Measurements from ENCODE around the gene HNMT.

The HNMT gene

GRCh38 chr2:137928547-137929518 is 35.4 kb upstream of the HNMT start:
- no peak for DNase-seq (ENCODE audit: extremely low spot score)

DNA sequence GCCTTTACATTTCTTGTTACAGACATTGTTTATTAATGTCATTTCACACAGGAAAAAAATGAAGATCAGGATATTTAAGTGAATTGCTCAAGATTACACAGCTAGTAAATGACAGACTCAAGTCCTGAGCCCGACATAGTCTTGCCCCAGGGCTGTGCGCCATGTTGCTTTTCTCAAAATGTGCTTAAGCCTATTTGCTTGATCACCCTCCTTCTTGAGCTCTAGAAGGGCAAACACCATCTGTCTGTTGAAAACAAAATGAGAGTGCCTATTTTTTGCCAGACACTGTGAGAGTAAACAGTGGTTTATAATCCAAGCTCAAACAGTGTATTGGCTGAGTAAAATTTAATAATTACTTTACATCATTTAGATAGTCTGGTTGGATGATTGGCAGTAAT is 34.8 kb upstream of the HNMT start:
- ChIA-PET CTCF (interaction anchor here (1.2 kb wide), 1 partner anchor 9 kb away, joined by 4 read pairs; no protein-coding TSS in a partner anchor), POLR2A (no interaction called here)
- DNase-seq (ENCODE audit: extremely low spot score) = no peak
- TF ChIP-seq, protein P1, sequence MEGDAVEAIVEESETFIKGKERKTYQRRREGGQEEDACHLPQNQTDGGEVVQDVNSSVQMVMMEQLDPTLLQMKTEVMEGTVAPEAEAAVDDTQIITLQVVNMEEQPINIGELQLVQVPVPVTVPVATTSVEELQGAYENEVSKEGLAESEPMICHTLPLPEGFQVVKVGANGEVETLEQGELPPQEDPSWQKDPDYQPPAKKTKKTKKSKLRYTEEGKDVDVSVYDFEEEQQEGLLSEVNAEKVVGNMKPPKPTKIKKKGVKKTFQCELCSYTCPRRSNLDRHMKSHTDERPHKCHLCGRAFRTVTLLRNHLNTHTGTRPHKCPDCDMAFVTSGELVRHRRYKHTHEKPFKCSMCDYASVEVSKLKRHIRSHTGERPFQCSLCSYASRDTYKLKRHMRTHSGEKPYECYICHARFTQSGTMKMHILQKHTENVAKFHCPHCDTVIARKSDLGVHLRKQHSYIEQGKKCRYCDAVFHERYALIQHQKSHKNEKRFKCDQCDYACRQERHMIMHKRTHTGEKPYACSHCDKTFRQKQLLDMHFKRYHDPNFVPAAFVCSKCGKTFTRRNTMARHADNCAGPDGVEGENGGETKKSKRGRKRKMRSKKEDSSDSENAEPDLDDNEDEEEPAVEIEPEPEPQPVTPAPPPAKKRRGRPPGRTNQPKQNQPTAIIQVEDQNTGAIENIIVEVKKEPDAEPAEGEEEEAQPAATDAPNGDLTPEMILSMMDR (IDR thresholded peaks at IDR 0.05; ENCODE audit: control extremely low read depth, extremely low read depth, low read depth, missing control alignments) = no peak

More at GRCh38 chr2:137928547-137929518, 35.4 kb upstream of the HNMT start:
- TF ChIP-seq, protein P1 (IDR thresholded peaks at IDR 0.05; ENCODE audit: control extremely low read depth, extremely low read depth, low read depth, missing control alignments) = no peak
- POLR2A ChIA-PET = no interaction called here
- CTCF ChIA-PET = interaction anchor here (0.9 to 1.2 kb wide), 2 partner anchors 8 to 10 kb away, joined by 3 to 4 read pairs; no protein-coding TSS in a partner anchor

GRCh38 chr2:137930146-137930545 is 34.1 kb upstream of the HNMT start:
- POLR2A ChIA-PET = no interaction called here
- CTCF ChIA-PET = interaction anchor here (1.2 kb wide), 1 partner anchor 8 kb away, joined by 4 read pairs; no protein-coding TSS in a partner anchor
- TF ChIP-seq, protein P1 (IDR thresholded peaks at IDR 0.05; ENCODE audit: control extremely low read depth, extremely low read depth, low read depth, missing control alignments) = no peak
- no peak for DNase-seq (ENCODE audit: extremely low spot score)

DNA sequence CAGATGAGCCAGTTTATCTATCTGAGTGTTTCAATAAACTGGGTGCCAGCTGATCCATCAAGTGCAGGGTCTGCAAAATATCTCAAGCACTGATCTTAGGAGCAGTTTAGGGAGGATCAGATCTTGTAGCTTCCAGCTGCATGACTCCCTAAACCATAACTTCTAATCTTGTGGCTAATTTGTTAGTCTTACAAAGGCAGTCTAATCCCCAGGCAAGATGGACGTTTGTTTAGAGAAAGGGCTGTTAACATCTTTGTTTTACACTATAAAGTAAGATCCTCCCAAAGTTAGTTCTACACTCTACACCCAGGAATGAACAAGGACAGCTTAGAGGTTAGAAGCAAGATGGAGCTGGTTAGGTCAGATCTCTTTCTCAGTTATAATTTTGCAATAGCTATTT is 28.7 kb upstream of the HNMT start:
- TF ChIP-seq, protein P1 (IDR thresholded peaks at IDR 0.05; ENCODE audit: control extremely low read depth, extremely low read depth, low read depth, missing control alignments) = no peak
- POLR2A ChIA-PET = no interaction called here
- CTCF ChIA-PET = interaction anchor here (1.3 to 1.6 kb wide), 3 partner anchors 10 to 154 kb away, joined by 4 read pairs; no protein-coding TSS in a partner anchor
- DNase-seq (ENCODE audit: extremely low spot score) = no peak

DNA sequence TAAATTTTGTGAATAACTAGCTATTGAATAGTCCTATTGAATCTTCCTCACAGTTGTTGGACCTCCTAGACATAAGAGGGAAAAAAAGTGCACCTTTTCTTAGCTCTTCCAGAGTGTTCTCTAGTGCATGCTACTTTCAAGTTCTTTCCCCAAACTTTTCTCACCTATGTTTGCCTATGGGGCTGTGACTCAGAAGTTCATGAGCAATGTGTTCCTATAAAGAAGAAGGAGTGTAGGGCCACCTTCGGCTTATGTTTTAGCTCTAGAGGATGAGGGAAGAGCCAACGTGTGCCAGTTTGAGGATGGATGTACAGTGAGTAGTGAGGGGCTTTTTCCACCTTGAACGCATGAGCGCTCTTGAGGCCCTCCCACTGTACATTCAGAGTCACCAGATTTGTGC is 27.0 kb upstream of the HNMT start:
- ChIA-PET POLR2A (no interaction called here), CTCF (interaction anchor here (1.0 to 1.3 kb wide), 2 partner anchors 9 to 11 kb away, joined by 3 read pairs; no protein-coding TSS in a partner anchor)
- no peak for DNase-seq (ENCODE audit: extremely low spot score)

GRCh38 chr2:137937778-137938177 is 26.5 kb upstream of the HNMT start:
- POLR2A ChIA-PET = no interaction called here
- CTCF ChIA-PET = interaction anchor here (1.0 to 1.6 kb wide), 3 partner anchors 8 to 10 kb away, joined by 3 to 4 read pairs (median 3); no protein-coding TSS in a partner anchor
- TF ChIP-seq, protein P1 (IDR thresholded peaks at IDR 0.05; ENCODE audit: control extremely low read depth, extremely low read depth, low read depth, missing control alignments) = no peak
- no peak for DNase-seq (ENCODE audit: extremely low spot score)

More for the DNA sequence above, 27.0 kb upstream of the HNMT start:
- TF ChIP-seq, protein P1 (IDR thresholded peaks at IDR 0.05; ENCODE audit: control extremely low read depth, extremely low read depth, low read depth, missing control alignments) = no peak

All from GM10248 (cell line).